Uterus (tissue), 2 donors: Measurements from ENCODE around the gene EMILIN3.

ENCODE experiments used
- POLR2A ChIP-seq, 2 donors: fragments of 450-650 bp; IDR thresholded peaks; one replicate each; pipeline ENCODE4 v1.6.1; 2016; ENCODE audit warnings: antibody characterized with exemption in 2 of 2, mild to moderate bottlenecking in 1 of 2, moderate library complexity in 1 of 2
- TF ChIP-seq, protein P1 (sequence below), 4 experiments: fragments of 200-600 bp in 2 of 4; fragments of 450-650 bp in 2 of 4; sonication (generic) in 2 of 4; IDR thresholded peaks; one replicate each; pipeline ENCODE4 v1.5.1; 2016 to 2019; ENCODE audit warnings: antibody characterized with exemption in 4 of 4, mild to moderate bottlenecking in 2 of 4, moderate library complexity in 1 of 4

DNA sequence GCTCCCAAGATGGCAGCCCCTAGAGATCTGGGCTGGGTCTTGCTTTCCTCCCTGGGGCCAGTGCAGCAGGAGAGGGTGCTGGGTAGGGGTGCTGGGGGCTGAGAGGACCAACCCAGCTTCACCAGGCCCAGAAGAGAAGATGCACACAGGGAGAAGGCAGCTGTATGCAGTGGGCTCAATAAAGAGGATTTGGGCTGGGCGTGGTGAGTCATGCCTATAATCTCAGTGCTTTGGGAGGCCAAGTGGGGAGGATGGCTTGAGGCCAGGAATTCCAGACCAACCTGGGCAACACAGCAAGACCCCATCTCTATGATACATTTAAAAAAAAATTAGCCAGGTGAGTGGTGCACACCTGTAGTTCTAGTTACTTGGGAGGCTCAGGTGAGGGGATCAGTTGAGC, 25.7 kb upstream of the EMILIN3 start:
- TF ChIP-seq POLR2A (IDR thresholded peaks at IDR 0.05), result no peak
- TF ChIP-seq, protein P1, sequence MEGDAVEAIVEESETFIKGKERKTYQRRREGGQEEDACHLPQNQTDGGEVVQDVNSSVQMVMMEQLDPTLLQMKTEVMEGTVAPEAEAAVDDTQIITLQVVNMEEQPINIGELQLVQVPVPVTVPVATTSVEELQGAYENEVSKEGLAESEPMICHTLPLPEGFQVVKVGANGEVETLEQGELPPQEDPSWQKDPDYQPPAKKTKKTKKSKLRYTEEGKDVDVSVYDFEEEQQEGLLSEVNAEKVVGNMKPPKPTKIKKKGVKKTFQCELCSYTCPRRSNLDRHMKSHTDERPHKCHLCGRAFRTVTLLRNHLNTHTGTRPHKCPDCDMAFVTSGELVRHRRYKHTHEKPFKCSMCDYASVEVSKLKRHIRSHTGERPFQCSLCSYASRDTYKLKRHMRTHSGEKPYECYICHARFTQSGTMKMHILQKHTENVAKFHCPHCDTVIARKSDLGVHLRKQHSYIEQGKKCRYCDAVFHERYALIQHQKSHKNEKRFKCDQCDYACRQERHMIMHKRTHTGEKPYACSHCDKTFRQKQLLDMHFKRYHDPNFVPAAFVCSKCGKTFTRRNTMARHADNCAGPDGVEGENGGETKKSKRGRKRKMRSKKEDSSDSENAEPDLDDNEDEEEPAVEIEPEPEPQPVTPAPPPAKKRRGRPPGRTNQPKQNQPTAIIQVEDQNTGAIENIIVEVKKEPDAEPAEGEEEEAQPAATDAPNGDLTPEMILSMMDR (IDR thresholded peaks at IDR 0.05), result no peak
